Astrocyte (in vitro differentiated cells and primary cell): ENCODE measurements around the gene RPL3. TPM values are rescaled to one million over a fixed set of nuclear protein-coding genes. Genes with fewer than 3 reads are reported as not detected.
"Not testable (repeated sequence)": the region's sequence is repeated elsewhere in the genome, so short reads cannot be mapped to it uniquely, and the experiment has no call there.

Source experiments
- DNase-seq: peaks from one replicate; pipeline ENCODE4 v3.0.0-alpha.2; 2010; ENCODE audit warnings: low read depth
- FAIRE-seq: peaks from 2 replicates; lab custom pipeline; 2011; peaks lifted over from hg19 to GRCh38; lab: Jason Lieb, UNC
- H2AFZ ChIP-seq: 2 replicates; pipeline ENCODE4 v1.6.0; 2012; ENCODE audit warnings: low read depth, low read length, inconsistent platforms
- H3K27ac ChIP-seq: 2 replicates; pipeline ENCODE4 v1.5.1; 2011; ENCODE audit warnings: low read depth, low read length, inconsistent platforms
- H3K27me3 ChIP-seq: 2 replicates; pipeline ENCODE4 v1.6.0; 2011; ENCODE audit warnings: low read length, inconsistent platforms; ENCODE audit not compliant: insufficient read depth
- H3K36me3 ChIP-seq: 2 replicates; pipeline ENCODE4 v1.5.1; 2011; ENCODE audit warnings: low read length, inconsistent platforms; ENCODE audit not compliant: insufficient read depth
- H3K4me1 ChIP-seq: 2 replicates; pipeline ENCODE4 v1.5.1; 2011; ENCODE audit warnings: low read length, inconsistent platforms; ENCODE audit not compliant: insufficient read depth
- H3K4me2 ChIP-seq: 2 replicates; pipeline ENCODE4 v1.6.0; 2012; ENCODE audit warnings: low read length, inconsistent platforms
- H3K4me3 ChIP-seq: 2 replicates; pipeline ENCODE4 v1.5.1; 2011; ENCODE audit warnings: low read depth, mild to moderate bottlenecking, low read length, inconsistent platforms; ENCODE audit not compliant: insufficient read depth
- H3K79me2 ChIP-seq: 2 replicates; pipeline ENCODE4 v1.6.0; 2012; ENCODE audit warnings: mild to moderate bottlenecking, low read length, inconsistent platforms; ENCODE audit not compliant: insufficient read depth
- H3K9ac ChIP-seq: 2 replicates; pipeline ENCODE4 v1.6.0; 2012; ENCODE audit warnings: mild to moderate bottlenecking, low read length, inconsistent platforms
- H3K9me3 ChIP-seq: 2 replicates; pipeline ENCODE4 v1.5.1; 2012; ENCODE audit warnings: low read depth, mild to moderate bottlenecking, low read length, inconsistent platforms; ENCODE audit not compliant: insufficient read depth
- H4K20me1 ChIP-seq: 2 replicates; pipeline ENCODE4 v1.6.0; 2012; ENCODE audit warnings: low read length, inconsistent platforms; ENCODE audit not compliant: insufficient read depth
- H3K27ac Mint-ChIP-seq: one replicate; pipeline ENCODE4 v1.8.0; 2021; ENCODE audit warnings: mild to moderate bottlenecking, mixed read lengths; ENCODE audit not compliant: unreplicated experiment
- H3K27me3 Mint-ChIP-seq: one replicate; pipeline ENCODE4 v1.8.0; 2021; ENCODE audit warnings: low read depth, mixed read lengths; ENCODE audit not compliant: unreplicated experiment
- H3K36me3 Mint-ChIP-seq: one replicate; pipeline ENCODE4 v1.8.0; 2021; ENCODE audit warnings: low read depth, mixed read lengths; ENCODE audit not compliant: unreplicated experiment
- H3K4me1 Mint-ChIP-seq: one replicate; pipeline ENCODE4 v1.8.0; 2021; ENCODE audit warnings: low read depth, mixed read lengths; ENCODE audit not compliant: unreplicated experiment
- H3K4me3 Mint-ChIP-seq: one replicate; pipeline ENCODE4 v1.8.0; 2021; ENCODE audit warnings: mild to moderate bottlenecking, moderate library complexity, mixed read lengths; ENCODE audit not compliant: unreplicated experiment
- H3K9me3 Mint-ChIP-seq: one replicate; pipeline ENCODE4 v1.8.0; 2021; ENCODE audit warnings: mild to moderate bottlenecking, mixed read lengths; ENCODE audit not compliant: unreplicated experiment
- EZH2 ChIP-seq: IDR thresholded peaks from 2 replicates; pipeline ENCODE4 v1.6.1; 2012; ENCODE audit warnings: mild to moderate bottlenecking, low read length, inconsistent platforms; ENCODE audit not compliant: insufficient read depth
- total RNA-seq: library from RNA; stranded (reverse); gene quantifications from 2 replicates; pipeline ENCODE4 v1.2.1, GENCODE V29; 2021
- TF ChIP-seq, protein P1 (sequence below): IDR thresholded peaks from 2 replicates; pipeline ENCODE4 v1.5.1; 2011; ENCODE audit warnings: low read depth, mild to moderate bottlenecking, inconsistent platforms, low read length, moderate library complexity; ENCODE audit not compliant: insufficient read depth

The RPL3 gene
- total RNA-seq, 1 donor from 2014 or later, result 1,182 TPM

DNA sequence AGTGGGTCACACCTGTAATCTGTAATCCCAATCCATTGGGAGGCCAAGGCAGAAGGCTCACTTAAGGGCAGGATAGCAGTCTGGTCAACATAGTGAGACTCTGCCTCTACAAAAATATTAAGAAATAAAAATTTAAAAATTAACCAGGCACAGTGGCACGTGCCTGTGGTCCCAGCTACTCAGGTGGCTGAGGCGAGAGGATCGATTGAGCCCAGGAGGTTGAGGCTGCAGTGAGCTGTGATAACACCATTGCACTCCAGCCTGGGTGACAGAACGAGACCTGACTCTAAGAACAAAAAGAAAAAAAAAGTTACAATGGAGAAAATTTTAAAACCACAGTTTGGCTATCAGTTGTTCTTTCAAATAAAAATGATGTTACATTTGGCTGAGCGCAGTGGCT lies 17.0 kb upstream of the RPL3 start:
- Mint-ChIP-seq H3K27me3 (peaks cover 1% of the 10 kb centered on the region), H3K4me3 (no peak overlapping the region), H3K36me3 (no peaks in the 10 kb centered on the region), H3K4me1 (no peaks in the 10 kb centered on the region), H3K9me3 (no peaks in the 10 kb centered on the region), H3K27ac (no peak overlapping the region)
- no peak for DNase-seq
- Histone ChIP-seq H3K9me3 (no peaks in the 10 kb centered on the region), H3K79me2 (no peaks in the 10 kb centered on the region), H3K27ac (no peak overlapping the region), H4K20me1 (no peaks in the 10 kb centered on the region), H3K4me2 (no peak overlapping the region), H3K4me3 (no peak overlapping the region), H3K27me3 (no peaks in the 10 kb centered on the region), H3K4me1 (peaks cover 3% of the 10 kb centered on the region), H3K9ac (no peak overlapping the region), H3K36me3 (no peaks in the 10 kb centered on the region), H2AFZ (no peak overlapping the region)
- FAIRE-seq, result no peak
- no peak for TF ChIP-seq EZH2
- TF ChIP-seq, protein P1, sequence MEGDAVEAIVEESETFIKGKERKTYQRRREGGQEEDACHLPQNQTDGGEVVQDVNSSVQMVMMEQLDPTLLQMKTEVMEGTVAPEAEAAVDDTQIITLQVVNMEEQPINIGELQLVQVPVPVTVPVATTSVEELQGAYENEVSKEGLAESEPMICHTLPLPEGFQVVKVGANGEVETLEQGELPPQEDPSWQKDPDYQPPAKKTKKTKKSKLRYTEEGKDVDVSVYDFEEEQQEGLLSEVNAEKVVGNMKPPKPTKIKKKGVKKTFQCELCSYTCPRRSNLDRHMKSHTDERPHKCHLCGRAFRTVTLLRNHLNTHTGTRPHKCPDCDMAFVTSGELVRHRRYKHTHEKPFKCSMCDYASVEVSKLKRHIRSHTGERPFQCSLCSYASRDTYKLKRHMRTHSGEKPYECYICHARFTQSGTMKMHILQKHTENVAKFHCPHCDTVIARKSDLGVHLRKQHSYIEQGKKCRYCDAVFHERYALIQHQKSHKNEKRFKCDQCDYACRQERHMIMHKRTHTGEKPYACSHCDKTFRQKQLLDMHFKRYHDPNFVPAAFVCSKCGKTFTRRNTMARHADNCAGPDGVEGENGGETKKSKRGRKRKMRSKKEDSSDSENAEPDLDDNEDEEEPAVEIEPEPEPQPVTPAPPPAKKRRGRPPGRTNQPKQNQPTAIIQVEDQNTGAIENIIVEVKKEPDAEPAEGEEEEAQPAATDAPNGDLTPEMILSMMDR, result no peak

DNA sequence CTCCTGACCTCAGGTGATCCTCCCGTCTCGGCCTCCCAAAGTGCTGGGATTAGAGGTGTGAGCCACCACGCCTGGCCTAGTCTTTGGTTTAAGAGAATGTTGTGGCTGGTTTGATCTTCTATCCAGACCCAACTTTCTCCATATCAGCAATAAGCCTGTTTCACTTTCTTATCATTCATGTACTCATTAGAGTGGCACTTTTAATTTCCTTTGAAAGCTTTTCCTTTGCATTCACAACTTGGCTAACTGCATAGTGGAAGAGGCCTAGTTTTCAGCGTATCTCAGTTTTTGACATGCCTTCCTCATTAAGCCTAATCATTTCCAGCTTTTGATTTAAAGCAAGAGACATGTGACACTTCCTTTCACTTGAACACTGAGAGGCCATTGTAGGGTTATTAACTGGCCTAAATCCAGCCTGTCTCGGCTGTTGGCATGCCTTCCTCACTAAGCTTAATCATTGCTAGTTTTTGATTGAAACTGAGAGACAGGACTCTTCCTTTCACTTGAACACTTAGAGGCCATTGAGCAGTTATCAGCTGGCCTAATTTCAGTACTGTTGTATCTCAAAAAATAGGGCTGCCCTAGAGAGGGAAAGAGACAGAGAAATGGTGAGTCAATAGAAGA lies 13.1 kb upstream of the RPL3 start:
- Histone ChIP-seq H4K20me1 (no peaks in the 10 kb centered on the region), H3K4me2 (no peak overlapping the region), H3K79me2 (no peaks in the 10 kb centered on the region), H3K9me3 (no peaks in the 10 kb centered on the region), H3K27me3 (no peaks in the 10 kb centered on the region), H3K4me1 (no peaks in the 10 kb centered on the region), H3K36me3 (no peaks in the 10 kb centered on the region), H2AFZ (no peak overlapping the region), H3K27ac (no peak overlapping the region), H3K4me3 (no peak overlapping the region), H3K9ac (no peak overlapping the region)
- Mint-ChIP-seq H3K27me3 (no peaks in the 10 kb centered on the region), H3K36me3 (no peaks in the 10 kb centered on the region), H3K9me3 (no peaks in the 10 kb centered on the region), H3K4me3 (no peak overlapping the region), H3K27ac (no peak overlapping the region), H3K4me1 (no peaks in the 10 kb centered on the region)
- DNase-seq, result no peak
- TF ChIP-seq, protein P1, result no peak
- no peak for TF ChIP-seq EZH2
- FAIRE-seq, result no peak

DNA sequence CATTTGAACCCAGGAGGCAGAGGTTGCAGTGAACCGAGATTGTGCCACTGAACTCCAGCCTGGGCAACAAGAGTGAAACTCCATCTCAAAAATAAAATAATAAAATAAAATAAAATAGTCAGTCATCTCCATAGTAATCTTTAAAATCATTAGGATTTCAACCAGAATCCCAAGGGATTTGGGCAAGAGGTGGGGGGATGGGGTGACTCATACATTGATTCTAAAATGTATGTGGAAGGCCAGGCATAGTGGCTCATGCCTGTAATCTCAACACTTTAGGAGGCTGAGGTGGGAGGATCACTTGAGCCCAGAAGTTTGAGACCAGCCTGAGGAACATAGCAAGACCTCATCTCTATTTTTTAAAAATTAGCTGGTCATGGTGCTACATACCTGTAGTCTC lies 11.1 kb upstream of the RPL3 start:
- not testable (repeated sequence) for H3K9me3 ChIP-seq, H4K20me1 ChIP-seq, H3K4me2 ChIP-seq, H3K79me2 ChIP-seq, H3K27me3 Mint-ChIP-seq, H3K27me3 ChIP-seq, H3K36me3 ChIP-seq, H3K27ac ChIP-seq, H3K4me1 Mint-ChIP-seq, H2AFZ ChIP-seq, H3K9ac ChIP-seq, H3K4me3 ChIP-seq, H3K9me3 Mint-ChIP-seq, H3K4me1 ChIP-seq, DNase-seq, FAIRE-seq, H3K36me3 Mint-ChIP-seq, H3K4me3 Mint-ChIP-seq, H3K27ac Mint-ChIP-seq
